H1 (cell line): ENCODE results near the gene UMAD1. TPM values are rescaled to one million over a fixed set of nuclear protein-coding genes. Genes with fewer than 3 reads are reported as not detected.

Experiments used
- CBX8 ChIP-seq: fragments of 300-800, 300-1000 bp; sonication (generic); IDR thresholded peaks from 2 replicates; pipeline ENCODE4 v1.7.1; 2016; ENCODE audit warnings: low read depth, low read length, borderline replicate concordance
- CHD1 ChIP-seq: IDR thresholded peaks from 2 replicates; pipeline ENCODE4 v1.6.1; 2012; ENCODE audit warnings: low read depth, low read length, improper control_type of control experiment
- CHD7 ChIP-seq: fragments of 300-600 bp; sonication (generic); IDR thresholded peaks from 2 replicates; pipeline ENCODE4 v1.7.1; 2012; ENCODE audit warnings: low read length, moderate library complexity, mild to moderate bottlenecking, inconsistent platforms; ENCODE audit not compliant: insufficient replicate concordance
- MAFK ChIP-seq: IDR thresholded peaks from 2 replicates; pipeline ENCODE4 v1.6.1; 2012; ENCODE audit warnings: low read depth, mild to moderate bottlenecking, improper control_type of control experiment, low read length
- NANOG ChIP-seq: IDR thresholded peaks from 2 replicates; pipeline ENCODE4 v1.6.1; 2011; ENCODE audit warnings: low read length, low read depth, mild to moderate bottlenecking, inconsistent platforms; ENCODE audit not compliant: insufficient read depth, poor library complexity, severe bottlenecking
- POLR2A ChIP-seq, 2 experiments: IDR thresholded peaks; 1 replicate in 1 of 2; 2 replicates in 1 of 2; pipeline ENCODE4 v1.6.1; 2011; ENCODE audit warnings: low read depth in 2 of 2, low read length in 2 of 2, mild to moderate bottlenecking in 2 of 2; ENCODE audit errors: control extremely low read depth in 1 of 2
- SIX5 ChIP-seq: IDR thresholded peaks from 2 replicates; pipeline ENCODE4 v1.6.1; 2011; ENCODE audit warnings: mild to moderate bottlenecking, low read depth, low read length
- TBP ChIP-seq: IDR thresholded peaks from 2 replicates; pipeline ENCODE4 v1.6.1; 2011; ENCODE audit warnings: low read depth, low read length, improper control_type of control experiment
- TCF12 ChIP-seq: IDR thresholded peaks from 2 replicates; pipeline ENCODE4 v1.6.1; 2011; ENCODE audit warnings: low read depth, mild to moderate bottlenecking, low read length
- polyA plus RNA-seq, 7 experiments: library from polyadenylated mRNA; depleted of rRNA in 3 of 7; stranded (reverse) in 5 of 7; unstranded in 2 of 7; fragments of >200 nt in 5 of 7; fragments of 200-250 nt in 2 of 7; gene quantifications; 1 replicate in 5 of 7; 2 replicates in 1 of 7; 4 replicates in 1 of 7; pipeline versions ENCODE4 v1.2.1 to v1.2.3, GENCODE V29; 2011 to 2013; ENCODE audit warnings: missing spikeins in 2 of 7, mixed read lengths in 2 of 7
- total RNA-seq: library from RNA; stranded (reverse); fragmentation: NEBNext Ultra II Directional; extraction: Animal tissue kit (Norgen Biotek cat#: 25700); gene quantifications from 2 replicates; pipeline ENCODE4 v1.2.1, GENCODE V29; 2021

The UMAD1 gene
- total and polyA plus RNA-seq, 2 of the 8 experiments (the other 6 are each of a cell fraction or from before 2014, with no cell fraction given): 10.4 to 12.3 TPM

DNA sequence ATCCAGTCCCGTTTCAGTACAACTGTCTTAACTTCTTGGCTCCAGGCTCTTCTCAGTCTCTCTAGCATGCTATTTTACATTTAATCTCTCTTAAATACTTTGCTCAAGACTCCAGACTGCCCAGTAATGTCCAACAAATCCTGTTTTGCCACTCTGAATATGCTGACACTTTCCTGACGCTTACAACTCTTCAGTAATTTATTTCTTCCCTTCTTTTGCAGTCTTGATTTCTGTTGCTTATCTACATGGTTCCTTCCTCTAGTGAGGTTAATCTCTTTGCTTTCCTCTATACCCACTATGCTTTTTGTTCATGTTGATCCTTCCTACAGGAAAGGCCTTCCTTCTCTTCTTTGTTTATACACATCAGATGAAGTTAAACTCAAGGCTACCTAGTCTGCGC lies 23.7 kb downstream of the UMAD1 start (continued):
- TF ChIP-seq CHD7 (no peak), SIX5 (no peak), CBX8 (no peak), NANOG (no peak), TBP (no peak), MAFK (no peak), CHD1 (no peak), POLR2A (IDR thresholded peaks at IDR 0.05; ENCODE audit: control extremely low read depth in 1 of 2, low read depth in 2 of 2, low read length in 2 of 2) (no peak), TCF12 (no peak)
